Activated B cell treated with CpG ODN at 0.5 μM for 24 hours (primary cell): ENCODE measurements around the gene OR2T27. TPM values are rescaled to one million over a fixed set of nuclear protein-coding genes. Genes with fewer than 3 reads are reported as not detected.
"Not testable (repeated sequence)": the region's sequence is repeated elsewhere in the genome, so short reads cannot be mapped to it uniquely, and the experiment has no call there.

Source experiments
- ATAC-seq: fragments of 200-7000 bp; cut with Tn5 transposase; one replicate; pipeline ENCODE4 v1.10.0; 2021; ENCODE audit warnings: low read depth, mild to moderate bottlenecking, moderate library complexity
- CTCF ChIA-PET: fragments of 350-600 bp; sonication (Branson Sonifier 250); formaldehyde crosslinking; loops from one replicate; lab custom pipeline; 2021; ENCODE audit warnings: antibody characterized with exemption; lab: Charles Lee
- POLR2A ChIA-PET: fragments of 350-600 bp; sonication (Branson Sonifier 250); formaldehyde crosslinking; loops from one replicate; lab custom pipeline; 2021; ENCODE audit warnings: antibody characterized with exemption; lab: Charles Lee
- DNase-seq: peaks from one replicate; pipeline ENCODE4 v3.0.0; 2022
- H3K27ac Mint-ChIP-seq: one replicate; pipeline ENCODE4 v1.8.0; 2020; ENCODE audit warnings: mixed read lengths
- H3K27me3 Mint-ChIP-seq: one replicate; pipeline ENCODE4 v1.8.0; 2021; ENCODE audit warnings: mixed read lengths
- H3K36me3 Mint-ChIP-seq: one replicate; pipeline ENCODE4 v1.8.0; 2021; ENCODE audit warnings: low read depth, mixed read lengths
- H3K4me1 Mint-ChIP-seq: one replicate; pipeline ENCODE4 v1.8.0; 2021; ENCODE audit warnings: mixed read lengths
- H3K4me3 Mint-ChIP-seq: one replicate; pipeline ENCODE4 v1.8.0; 2020; ENCODE audit warnings: mild to moderate bottlenecking, mixed read lengths
- H3K9me3 Mint-ChIP-seq: one replicate; pipeline ENCODE4 v1.8.0; 2020; ENCODE audit warnings: mixed read lengths
- CTCF ChIP-seq: fragments of 200-600 bp; IDR thresholded peaks from one replicate; pipeline ENCODE4 v1.8.0; 2022; ENCODE audit warnings: antibody characterized with exemption, mild to moderate bottlenecking
- intact Hi-C: fragments of 100-400 bp; cut with micrococcal nuclease; formaldehyde crosslinking; loops from one replicate; pipeline ENCODE4 v1.15.1; 2024
- total RNA-seq: library from RNA; stranded (reverse); gene quantifications from 2 replicates; pipeline ENCODE4 v1.2.3, GENCODE V29; 2022

Gene OR2T27
- total RNA-seq, 1 donor from 2014 or later, result not detected

GRCh38 chr1:248691567-248692155 is 36.3 kb upstream of the OR2T27 start:
- no peaks in the 10 kb centered on the region for H3K27me3 Mint-ChIP-seq
- peaks cover 10% of the 10 kb centered on the region for H3K9me3 Mint-ChIP-seq
- POLR2A ChIA-PET, result no interaction called here
- CTCF ChIA-PET, result interaction anchor here (5.9 kb wide), 1 partner anchor 68 kb away, joined by 67 read pairs; no protein-coding TSS in a partner anchor
- DNase-seq (no peak), ATAC-seq (no peak)
- peaks cover 38% of the 10 kb centered on the region for H3K4me1 Mint-ChIP-seq
- H3K4me3 Mint-ChIP-seq, result no peak overlapping the region
- intact Hi-C loops, result no loop called here
- TF ChIP-seq CTCF, result no peak
- H3K36me3 Mint-ChIP-seq, result peaks cover 1% of the 10 kb centered on the region
- no peak overlapping the region for H3K27ac Mint-ChIP-seq

- peaks cover 37% of the 10 kb centered on the region for H3K4me1 Mint-ChIP-seq
- H3K4me3 Mint-ChIP-seq, result peak overlapping the region; percentile 44
- peaks cover 10% of the 10 kb centered on the region for H3K9me3 Mint-ChIP-seq
- CTCF ChIA-PET, result interaction anchor here (1.0 to 5.9 kb wide), 6 partner anchors 10 to 284 kb away, joined by 3 to 67 read pairs (median 4); no protein-coding TSS in a partner anchor
- TF ChIP-seq CTCF, result no peak
- POLR2A ChIA-PET, result interaction anchor here (1.3 to 3.4 kb wide), 3 partner anchors 66 to 149 kb away, joined by 3 to 22 read pairs (median 5); partner anchors contain the start of gene ZNF672
- peak; percentile 90 for ATAC-seq
- no peak for DNase-seq
- intact Hi-C loops, result loop anchor here (1.0 kb wide), 1 partner anchor 25 kb away; no protein-coding TSS in a partner anchor
- H3K36me3 Mint-ChIP-seq, result peaks cover 1% of the 10 kb centered on the region
- H3K27ac Mint-ChIP-seq, result peak overlapping the region; percentile 90
- H3K27me3 Mint-ChIP-seq, result peaks cover 1% of the 10 kb centered on the region
Measured at GRCh38 chr1:248688527-248689298, 33.4 kb upstream of the OR2T27 start.

DNA sequence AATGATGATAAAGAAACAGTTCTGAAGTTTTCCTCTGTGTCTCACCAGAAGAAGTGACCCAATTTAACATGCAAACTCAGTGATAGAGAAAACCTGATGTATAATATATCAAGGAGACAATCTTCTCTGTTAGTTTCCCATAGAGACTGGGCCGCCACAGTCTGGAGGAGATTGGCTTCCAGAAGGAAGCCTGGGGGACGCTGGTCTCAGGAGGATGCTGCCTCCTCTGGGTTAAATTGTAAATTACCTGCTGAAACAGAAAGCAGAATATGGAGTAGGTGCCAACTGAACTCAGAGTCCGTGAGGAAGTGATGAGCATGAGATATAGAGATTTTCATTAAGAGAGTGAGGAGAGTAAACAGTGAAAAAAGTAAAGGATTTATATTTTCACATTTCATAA is 31.5 kb upstream of the OR2T27 start:
- TF ChIP-seq CTCF, result no peak
- ChIA-PET CTCF (interaction anchor here (0.6 to 5.9 kb wide), 7 partner anchors 10 to 282 kb away, joined by 3 to 67 read pairs (median 4); no protein-coding TSS in a partner anchor), POLR2A (interaction anchor here (0.6 to 3.4 kb wide), 2 partner anchors 64 to 119 kb away, joined by 3 to 22 read pairs; no protein-coding TSS in a partner anchor)
- Mint-ChIP-seq H3K4me1 (peaks cover 37% of the 10 kb centered on the region), H3K27ac (no peak overlapping the region), H3K4me3 (peak overlapping the region; percentile 2), H3K9me3 (peaks cover 8% of the 10 kb centered on the region), H3K36me3 (peaks cover 1% of the 10 kb centered on the region), H3K27me3 (peaks cover 3% of the 10 kb centered on the region)
- intact Hi-C loops, result loop anchor here (1.0 kb wide), 3 partner anchors 65 to 283 kb away; no protein-coding TSS in a partner anchor
- ATAC-seq (peak; percentile 36), DNase-seq (no peak)

DNA sequence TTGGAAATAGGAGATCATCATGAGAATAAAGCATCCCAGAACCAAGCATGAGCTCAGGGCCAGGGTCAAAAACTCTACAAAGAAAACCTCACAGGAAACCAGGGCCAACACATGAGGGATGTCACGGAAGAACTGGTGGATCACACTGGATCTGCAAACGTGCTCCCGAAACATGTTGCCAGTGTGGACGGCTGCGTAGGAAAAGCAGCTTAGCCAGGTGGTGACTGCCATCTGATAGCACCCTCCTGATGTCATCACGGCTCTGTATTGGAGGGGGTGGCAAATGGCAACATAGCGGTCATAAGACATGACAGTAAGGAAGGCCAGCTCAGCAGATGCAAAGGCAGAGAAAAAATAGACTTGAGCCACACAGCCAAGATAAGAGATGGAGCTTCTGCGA is 26.3 kb upstream of the OR2T27 start:
- H3K27ac Mint-ChIP-seq, result no peak overlapping the region
- intact Hi-C loops, result no loop called here
- no peak overlapping the region for H3K4me3 Mint-ChIP-seq
- no peak for TF ChIP-seq CTCF
- peaks cover 6% of the 10 kb centered on the region for H3K27me3 Mint-ChIP-seq
- no peaks in the 10 kb centered on the region for H3K9me3 Mint-ChIP-seq
- no peaks in the 10 kb centered on the region for H3K36me3 Mint-ChIP-seq
- ATAC-seq (no peak), DNase-seq (no peak)
- POLR2A ChIA-PET, result interaction anchor here (0.9 kb wide), 1 partner anchor 16 kb away, joined by 7 read pairs; no protein-coding TSS in a partner anchor
- peaks cover 6% of the 10 kb centered on the region for H3K4me1 Mint-ChIP-seq
- CTCF ChIA-PET, result interaction anchor here (1.5 to 2.2 kb wide), 2 partner anchors 8 to 124 kb away, joined by 3 to 7 read pairs; no protein-coding TSS in a partner anchor

GRCh38 chr1:248670003-248670402 is 14.7 kb upstream of the OR2T27 start:
- DNase-seq (no peak), ATAC-seq (no peak)
- CTCF ChIA-PET, result no interaction called here
- Mint-ChIP-seq H3K27me3 (no peaks in the 10 kb centered on the region), H3K4me3 (no peak overlapping the region), H3K9me3 (peaks cover 4% of the 10 kb centered on the region), H3K4me1 (no peaks in the 10 kb centered on the region), H3K27ac (no peak overlapping the region), H3K36me3 (peaks cover 3% of the 10 kb centered on the region)
- no peak for TF ChIP-seq CTCF
- intact Hi-C loops, result no loop called here
- POLR2A ChIA-PET, result no interaction called here

- H3K36me3 Mint-ChIP-seq, H3K9me3 Mint-ChIP-seq, H3K27me3 Mint-ChIP-seq: not testable (repeated sequence)
- DNase-seq, result peak; percentile 30
- peak overlapping the region; percentile 90 for H3K27ac Mint-ChIP-seq
- intact Hi-C loops, result loop anchor here (1.0 kb wide), 1 partner anchor 25 kb away; no protein-coding TSS in a partner anchor
- peak overlapping the region; percentile 29 for H3K4me3 Mint-ChIP-seq
- H3K4me1 Mint-ChIP-seq, result peaks cover 35% of the 10 kb centered on the region
- ATAC-seq, result peak; percentile 96
- CTCF ChIA-PET, result interaction anchor here (0.8 to 1.3 kb wide), 2 partner anchors 44 to 143 kb away, joined by 3 read pairs; no protein-coding TSS in a partner anchor
- POLR2A ChIA-PET, result interaction anchor here (0.7 to 1.2 kb wide), 2 partner anchors 45 to 141 kb away, joined by 3 read pairs; no protein-coding TSS in a partner anchor
Measured at GRCh38 chr1:248663453-248664328, 8.4 kb upstream of the OR2T27 start.
